Testis (tissue), 3 donors: ENCODE measurements around the gene MAP2K7. TPM values are rescaled to one million over a fixed set of nuclear protein-coding genes. Genes with fewer than 3 reads are reported as not detected.
A peak's percentile ranks its signal among the peaks of the same experiment; 100 is the strongest.

ENCODE experiments used
- DNase-seq: peaks from one replicate; pipeline ENCODE4 v3.0.0-alpha.2; 2019
- H3K27ac ChIP-seq, 2 donors: fragments of 200-600 bp; sonication (generic); one replicate each; pipeline ENCODE4 v1.5.1; 2019
- H3K27me3 ChIP-seq: fragments of 200-600 bp; sonication (generic); one replicate; pipeline ENCODE4 v1.5.1; 2019
- H3K36me3 ChIP-seq: fragments of 200-600 bp; sonication (generic); one replicate; pipeline ENCODE4 v1.5.1; 2017; ENCODE audit warnings: low read depth; ENCODE audit errors: missing control alignments
- H3K4me1 ChIP-seq: fragments of 200-600 bp; sonication (generic); one replicate; pipeline ENCODE4 v1.5.1; 2019
- H3K4me3 ChIP-seq, 2 donors: fragments of 200-600 bp; sonication (generic); one replicate each; pipeline ENCODE4 v1.5.1; 2017 to 2019
- H3K9me3 ChIP-seq: fragments of 200-600 bp; sonication (generic); one replicate; pipeline ENCODE4 v1.5.1; 2017
- CTCF ChIP-seq, 3 experiments: fragments of 450-650 bp in 2 of 3; fragments of 200-600 bp in 1 of 3; sonication (generic) in 1 of 3; IDR thresholded peaks; one replicate each; pipeline ENCODE4 v1.5.1; 2016 to 2019; ENCODE audit warnings: antibody characterized with exemption in 3 of 3, mild to moderate bottlenecking in 2 of 3, moderate library complexity in 1 of 3
- POLR2A ChIP-seq: fragments of 450-650 bp; IDR thresholded peaks from one replicate; pipeline ENCODE4 v1.6.1; 2017; ENCODE audit warnings: antibody characterized with exemption, mild to moderate bottlenecking, moderate library complexity
- WGBS, 2 donors: methylation state at CpG; one replicate each; pipeline ENCODE4 v1.1.5; 2018; 5-methylcytosine and 5-hydroxymethylcytosine counted together
- intact Hi-C: fragments of 100-400 bp; cut with DNase I; formaldehyde crosslinking; loops from one replicate; pipeline ENCODE4 v1.15.1; 2023; ENCODE audit warnings: low total_unique reads
- polyA plus RNA-seq: library from polyadenylated mRNA; stranded (reverse); fragments of 350-450 nt; fragmentation: Illumina TruSeq; extraction: RNeasy Lipid Tissue Mini Kit (QIAGEN cat#74804); gene quantifications from one replicate; pipeline ENCODE4 v1.2.3, GENCODE V29; 2014; ENCODE audit warnings: low read depth, low replicate concordance; ENCODE audit not compliant: insufficient read depth
- total RNA-seq, 2 donors: library from RNA; depleted of rRNA; stranded (reverse); fragments of >200 nt; gene quantifications; one replicate each; pipeline ENCODE4 v1.2.3, GENCODE V29; 2016

MAP2K7 gene
- total and polyA plus RNA-seq, 3 donors from 2014 or later: 30.6 to 44.0 (median 34.8) TPM

- TF ChIP-seq CTCF (IDR thresholded peaks at IDR 0.05): no peak
- no peak for TF ChIP-seq POLR2A
- H3K4me1 ChIP-seq: peaks cover 41% of the 10 kb centered on the region
- H3K9me3 ChIP-seq: no peaks in the 10 kb centered on the region
- intact Hi-C loops: no loop called here
- no peaks in the 10 kb centered on the region for H3K36me3 ChIP-seq
- peak overlapping the region; percentile 80 to 92 for H3K27ac ChIP-seq
- DNase-seq: peak; percentile 100
- H3K4me3 ChIP-seq: peak overlapping the region; percentile 68 to 79
- WGBS, 2 donors: 2% methylated on average over 49 to 60 of the region's 62 CpGs
- no peaks in the 10 kb centered on the region for H3K27me3 ChIP-seq
Observed at GRCh38 chr19:7920519-7921301, 17.0 kb downstream of the MAP2K7 start.

GRCh38 chr19:7921302-7921966 lies 17.8 kb downstream of the MAP2K7 start:
- no peak for TF ChIP-seq POLR2A
- TF ChIP-seq CTCF (IDR thresholded peaks at IDR 0.05): no peak
- Histone ChIP-seq H3K4me3 (peak overlapping the region; percentile 52 to 79), H3K27ac (peak overlapping the region; percentile 75 to 80), H3K9me3 (no peaks in the 10 kb centered on the region), H3K4me1 (peaks cover 43% of the 10 kb centered on the region), H3K36me3 (no peaks in the 10 kb centered on the region), H3K27me3 (no peaks in the 10 kb centered on the region)
- intact Hi-C loops: no loop called here
- WGBS, 2 donors: 21 to 30% methylated on average over 4 to 14 of the region's 17 CpGs
- no peak for DNase-seq

DNA sequence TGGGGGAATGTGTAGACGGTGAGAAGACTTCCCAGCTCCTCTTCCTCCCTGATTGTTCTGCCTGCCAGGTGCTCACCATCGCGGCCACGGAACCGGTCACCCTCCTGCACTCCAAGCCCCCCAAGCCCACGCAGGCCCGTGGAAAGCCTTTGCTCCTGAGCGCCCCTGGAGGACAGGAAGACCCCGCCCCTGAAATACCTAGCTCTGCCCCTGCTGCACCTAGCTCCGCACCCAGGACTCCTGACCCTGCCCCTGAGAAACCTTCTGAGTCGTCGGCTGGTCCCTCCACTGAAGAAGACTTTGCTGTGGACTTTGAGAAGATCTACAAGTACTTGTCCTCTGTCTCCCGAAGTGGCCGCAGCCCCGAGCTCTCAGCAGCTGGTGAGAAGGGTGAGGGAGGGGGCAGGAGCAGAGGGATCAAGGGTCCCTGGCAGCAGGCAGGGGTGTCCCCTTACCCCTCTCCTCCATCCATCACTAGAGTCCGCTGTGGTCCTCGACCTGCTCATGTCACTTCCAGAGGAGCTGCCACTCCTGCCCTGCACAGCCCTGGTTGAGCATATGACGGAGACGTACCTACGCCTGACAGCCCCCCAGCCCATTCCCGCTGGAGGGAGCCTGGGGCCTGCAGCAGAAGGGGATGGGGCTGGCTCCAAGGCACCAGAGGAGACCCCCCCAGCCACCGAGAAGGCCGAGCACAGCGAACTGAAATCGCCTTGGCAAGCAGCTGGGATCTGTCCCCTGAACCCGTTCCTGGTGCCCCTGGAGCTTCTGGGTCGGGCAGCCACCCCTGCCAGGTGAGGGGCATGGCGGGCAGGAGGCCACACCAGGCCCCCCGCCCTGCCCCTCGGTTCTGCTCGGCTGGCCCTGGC lies 18.5 kb downstream of the MAP2K7 start:
- H3K4me3 ChIP-seq: no peak overlapping the region
- H3K27ac ChIP-seq: peak overlapping the region in 1 of 2 donors; percentile 80
- intact Hi-C loops: no loop called here
- no peak for DNase-seq
- WGBS, 2 donors: 83 to 84% methylated on average over 14 to 31 of the region's 31 CpGs
- no peaks in the 10 kb centered on the region for H3K27me3 ChIP-seq
- peaks cover 48% of the 10 kb centered on the region for H3K4me1 ChIP-seq
- no peaks in the 10 kb centered on the region for H3K9me3 ChIP-seq
- H3K36me3 ChIP-seq: no peaks in the 10 kb centered on the region
- no peak for TF ChIP-seq CTCF (IDR thresholded peaks at IDR 0.05)
- TF ChIP-seq POLR2A: no peak

GRCh38 chr19:7922836-7923195 lies 19.1 kb downstream of the MAP2K7 start:
- TF ChIP-seq POLR2A (no peak), CTCF (IDR thresholded peaks at IDR 0.05) (no peak)
- H3K4me1 ChIP-seq: peaks cover 49% of the 10 kb centered on the region

More at GRCh38 chr19:7922836-7923195, 19.1 kb downstream of the MAP2K7 start:
- intact Hi-C loops: no loop called here
- Histone ChIP-seq H3K27ac (no peak overlapping the region), H3K36me3 (no peaks in the 10 kb centered on the region), H3K4me3 (no peak overlapping the region), H3K27me3 (no peaks in the 10 kb centered on the region), H3K9me3 (no peaks in the 10 kb centered on the region)
- no peak for DNase-seq
- 85 to 96% methylated on average over 8 of the region's 8 CpGs for WGBS, 2 donors
